Prostate gland (tissue), 2 donors: ENCODE data around the gene PTRH2. TPM values are rescaled to one million over a fixed set of nuclear protein-coding genes. Genes with fewer than 3 reads are reported as not detected.

ENCODE experiments used
- DNase-seq: peaks from one replicate; pipeline ENCODE4 v3.0.0-alpha.2; 2019; ENCODE audit warnings: low spot score
- H3K27ac ChIP-seq, 2 donors: fragments of 200-600 bp; sonication (generic); 2 replicates each; pipeline ENCODE4 v1.5.1; 2017 to 2019
- H3K27me3 ChIP-seq: fragments of 200-600 bp; sonication (generic); replicated peaks from 2 replicates; pipeline ENCODE4 v1.5.1; 2019; ENCODE audit not compliant: insufficient read depth
- H3K36me3 ChIP-seq, 2 donors: fragments of 200-600 bp; sonication (generic); 1 replicate in 1 of 2; 2 replicates in 1 of 2; pipeline versions ENCODE4 v1.5.1 to v1.8.1; 2017 to 2019
- H3K4me1 ChIP-seq: fragments of 200-600 bp; sonication (generic); replicated peaks from 2 replicates; pipeline ENCODE4 v1.5.1; 2019
- H3K4me3 ChIP-seq, 2 donors: fragments of 200-600 bp; sonication (generic); 2 replicates each; pipeline ENCODE4 v1.5.1; 2017 to 2019
- H3K9me3 ChIP-seq: fragments of 200-600 bp; sonication (generic); 2 replicates; pipeline ENCODE4 v1.5.1; 2017
- POLR2A ChIP-seq: fragments of 450-650 bp; IDR thresholded peaks from one replicate; pipeline ENCODE4 v1.6.1; 2016; ENCODE audit warnings: antibody characterized with exemption, mild to moderate bottlenecking
- POLR2AphosphoS5 ChIP-seq: sonication (generic); formaldehyde crosslinking; IDR thresholded peaks from one replicate; pipeline ENCODE4 v1.6.1; 2017; ENCODE audit warnings: antibody characterized with exemption
- WGBS: methylation state at CpG from one replicate; pipeline ENCODE4 v1.1.5; 2018; 5-methylcytosine and 5-hydroxymethylcytosine counted together
- intact Hi-C: fragments of 100-400 bp; cut with DNase I; formaldehyde crosslinking; loops from one replicate; pipeline ENCODE4 v1.14.2; 2022
- total RNA-seq, 2 donors: library from RNA; depleted of rRNA; stranded (reverse); fragments of >200 nt; gene quantifications; one replicate each; pipeline ENCODE4 v1.1.0, GENCODE V29; 2016
- TF ChIP-seq, protein P1 (sequence below), 4 experiments: fragments of 200-600 bp in 2 of 4; fragments of 450-650 bp in 2 of 4; sonication (generic) in 2 of 4; IDR thresholded peaks; 1 replicate in 3 of 4; 2 replicates in 1 of 4; pipeline ENCODE4 v1.5.1; 2016 to 2019; ENCODE audit warnings: antibody characterized with exemption in 4 of 4, mild to moderate bottlenecking in 2 of 4, moderate library complexity in 2 of 4

Gene PTRH2
- total RNA-seq, 2 donors from 2014 or later = 29.1 to 38.3 TPM

DNA sequence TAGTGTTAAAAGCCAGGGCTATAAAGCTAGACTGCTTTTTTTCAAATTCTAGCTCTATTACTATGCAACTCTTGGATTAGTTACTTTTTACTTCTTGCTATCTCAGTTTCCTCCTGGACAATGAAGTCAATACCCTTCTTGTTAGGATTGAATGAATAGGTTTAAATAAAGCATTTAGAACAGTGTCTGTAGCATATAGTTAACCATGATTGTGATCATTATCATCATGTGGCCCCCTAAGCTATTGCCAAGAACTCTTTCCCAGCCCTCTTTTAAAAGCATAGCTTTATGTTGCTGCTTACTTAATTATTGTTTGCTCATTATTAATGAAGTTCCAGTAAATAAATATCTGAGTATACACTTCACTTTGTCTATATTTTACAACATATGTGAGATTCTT is 4.7 kb upstream of the PTRH2 start:
- TF ChIP-seq, protein P1, sequence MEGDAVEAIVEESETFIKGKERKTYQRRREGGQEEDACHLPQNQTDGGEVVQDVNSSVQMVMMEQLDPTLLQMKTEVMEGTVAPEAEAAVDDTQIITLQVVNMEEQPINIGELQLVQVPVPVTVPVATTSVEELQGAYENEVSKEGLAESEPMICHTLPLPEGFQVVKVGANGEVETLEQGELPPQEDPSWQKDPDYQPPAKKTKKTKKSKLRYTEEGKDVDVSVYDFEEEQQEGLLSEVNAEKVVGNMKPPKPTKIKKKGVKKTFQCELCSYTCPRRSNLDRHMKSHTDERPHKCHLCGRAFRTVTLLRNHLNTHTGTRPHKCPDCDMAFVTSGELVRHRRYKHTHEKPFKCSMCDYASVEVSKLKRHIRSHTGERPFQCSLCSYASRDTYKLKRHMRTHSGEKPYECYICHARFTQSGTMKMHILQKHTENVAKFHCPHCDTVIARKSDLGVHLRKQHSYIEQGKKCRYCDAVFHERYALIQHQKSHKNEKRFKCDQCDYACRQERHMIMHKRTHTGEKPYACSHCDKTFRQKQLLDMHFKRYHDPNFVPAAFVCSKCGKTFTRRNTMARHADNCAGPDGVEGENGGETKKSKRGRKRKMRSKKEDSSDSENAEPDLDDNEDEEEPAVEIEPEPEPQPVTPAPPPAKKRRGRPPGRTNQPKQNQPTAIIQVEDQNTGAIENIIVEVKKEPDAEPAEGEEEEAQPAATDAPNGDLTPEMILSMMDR (IDR thresholded peaks at IDR 0.05) = no peak
- TF ChIP-seq POLR2A = no peak
- no peak for TF ChIP-seq POLR2AphosphoS5
- no peak for DNase-seq
- Histone ChIP-seq H3K9me3 (no peaks in the 10 kb centered on the region), H3K36me3 (no peaks in the 10 kb centered on the region), H3K4me1 (no peaks in the 10 kb centered on the region), H3K27ac (no peak overlapping the region), H3K27me3 (no peaks in the 10 kb centered on the region), H3K4me3 (no peak overlapping the region)
- intact Hi-C loops = no loop called here

DNA sequence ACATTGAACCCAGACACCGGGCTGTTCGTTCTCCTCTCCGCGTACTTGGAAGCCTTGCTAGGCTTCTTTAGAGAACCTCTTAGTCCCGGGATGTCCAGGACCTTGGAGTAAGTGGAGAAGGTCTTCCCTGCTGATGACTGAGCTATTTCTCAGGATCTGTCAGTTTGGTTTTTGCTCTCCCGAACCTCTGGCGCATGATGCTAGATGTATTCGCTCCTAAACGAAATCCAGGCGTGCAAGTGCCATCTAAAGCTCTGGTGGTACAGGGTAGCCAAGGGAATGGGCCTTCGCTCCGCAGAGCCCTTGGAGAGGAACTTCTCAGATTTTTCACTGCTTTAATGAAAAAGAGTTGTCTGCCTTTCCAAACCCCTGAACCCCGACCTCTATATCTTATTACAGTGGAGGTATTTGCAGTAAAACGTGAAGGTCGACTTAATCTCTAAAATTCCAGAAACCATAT is 771 bp upstream of the PTRH2 start:
- WGBS = under 1% methylated on average over 15 of the region's 15 CpGs
- no peaks in the 10 kb centered on the region for H3K9me3 ChIP-seq
- intact Hi-C loops = loop anchor here (10.0 kb wide), 1 partner anchor 1193 kb away; the partner anchor contains the start of gene MTMR4
- no peaks in the 10 kb centered on the region for H3K27me3 ChIP-seq
- H3K4me1 ChIP-seq = no peaks in the 10 kb centered on the region
- TF ChIP-seq, protein P1 (IDR thresholded peaks at IDR 0.05) = no peak
- TF ChIP-seq POLR2AphosphoS5 (no peak), POLR2A (no peak)
- H3K36me3 ChIP-seq = no peaks in the 10 kb centered on the region
- no peak for DNase-seq
- peak overlapping the region; percentile 82 to 90 for H3K27ac ChIP-seq
- peak overlapping the region; percentile 57 to 70 for H3K4me3 ChIP-seq

DNA sequence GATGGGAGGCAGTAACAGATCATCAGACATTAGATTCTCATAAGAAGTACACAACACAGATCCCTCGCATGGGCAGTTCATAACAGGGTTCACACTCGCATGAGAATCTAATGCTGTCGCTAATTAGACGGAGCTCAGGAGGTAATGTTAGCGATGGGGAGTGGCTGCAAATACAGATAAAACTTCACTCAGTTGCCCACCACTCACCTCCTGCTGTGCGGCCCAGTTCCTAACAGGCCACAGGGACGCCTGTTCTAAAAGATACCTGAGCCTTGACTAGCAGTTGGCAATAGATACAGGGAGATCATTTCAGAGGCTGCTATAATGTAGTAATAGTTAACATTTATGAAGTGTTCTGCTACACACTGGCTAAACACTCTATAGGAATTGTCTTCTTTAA is 4.9 kb downstream of the PTRH2 start:
- Histone ChIP-seq H3K27me3 (no peaks in the 10 kb centered on the region), H3K27ac (no peak overlapping the region), H3K36me3 (no peaks in the 10 kb centered on the region), H3K4me1 (no peaks in the 10 kb centered on the region), H3K4me3 (no peak overlapping the region), H3K9me3 (no peaks in the 10 kb centered on the region)
- TF ChIP-seq, protein P1 (IDR thresholded peaks at IDR 0.05) = no peak
- TF ChIP-seq POLR2A (no peak), POLR2AphosphoS5 (no peak)
- 94% methylated on average over 7 of the region's 7 CpGs for WGBS
- DNase-seq = no peak
- intact Hi-C loops = loop anchor here (10.0 kb wide), 1 partner anchor 1188 kb away; the partner anchor contains the start of gene MTMR4

DNA sequence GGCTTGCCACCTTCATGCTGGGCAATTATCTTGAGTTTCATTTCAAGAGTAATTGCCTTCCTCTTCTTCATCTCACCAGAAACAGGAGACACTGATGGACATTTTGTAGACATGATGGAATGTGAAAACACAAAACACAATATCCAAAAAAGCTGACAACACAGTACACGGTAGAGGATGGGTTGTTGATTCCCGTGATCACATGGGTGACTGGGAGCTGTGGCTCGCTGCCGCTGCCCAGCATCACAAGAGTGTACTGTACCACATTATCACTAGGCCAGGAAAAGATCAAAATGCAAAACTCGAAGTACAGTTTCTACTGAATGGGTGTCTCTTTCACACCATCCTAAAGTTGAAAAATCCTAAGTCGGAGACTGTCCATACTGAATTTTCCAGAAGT is 7.4 kb downstream of the PTRH2 start:
- Histone ChIP-seq H3K4me1 (no peaks in the 10 kb centered on the region), H3K36me3 (peaks cover 0 to 3% of the 10 kb centered on the region in 2 donors), H3K9me3 (no peaks in the 10 kb centered on the region), H3K27ac (no peak overlapping the region), H3K27me3 (no peaks in the 10 kb centered on the region), H3K4me3 (no peak overlapping the region)
- no peak for DNase-seq
- no peak for TF ChIP-seq POLR2AphosphoS5
- no peak for TF ChIP-seq POLR2A
- TF ChIP-seq, protein P1 (IDR thresholded peaks at IDR 0.05) = no peak
- intact Hi-C loops = loop anchor here (10.0 kb wide), 1 partner anchor 1185 kb away; the partner anchor contains the start of gene MTMR4
- WGBS = 93% methylated on average over 6 of the region's 6 CpGs

DNA sequence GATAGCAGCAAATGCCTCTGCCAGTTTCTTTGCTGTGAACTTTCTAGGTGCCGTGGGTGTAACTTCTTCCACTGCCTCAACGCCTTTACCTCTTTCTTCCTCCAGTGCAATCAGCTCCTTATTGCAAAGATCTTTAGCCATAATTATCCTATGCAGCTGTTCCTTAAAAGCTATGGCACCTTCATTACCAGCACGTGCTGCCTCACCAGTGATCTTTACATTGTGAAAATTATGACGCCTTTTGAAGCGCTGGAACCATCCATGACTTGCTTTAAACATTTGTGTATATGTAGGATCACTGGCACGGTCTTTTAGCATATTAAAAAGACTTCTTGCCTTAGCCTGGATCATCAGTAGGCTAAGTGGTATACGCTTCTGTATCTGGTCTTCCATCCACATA is 8.0 kb downstream of the PTRH2 start:
- H3K9me3 ChIP-seq = no peaks in the 10 kb centered on the region
- H3K4me3 ChIP-seq = no peak overlapping the region
- no peaks in the 10 kb centered on the region for H3K27me3 ChIP-seq
- H3K27ac ChIP-seq = no peak overlapping the region
- no peak for DNase-seq
- 93% methylated on average over 7 of the region's 7 CpGs for WGBS
- no peak for TF ChIP-seq POLR2AphosphoS5
- no peak for TF ChIP-seq POLR2A
- TF ChIP-seq, protein P1 (IDR thresholded peaks at IDR 0.05) = no peak
- intact Hi-C loops = no loop called here
- H3K36me3 ChIP-seq = peaks cover 0 to 3% of the 10 kb centered on the region in 2 donors
- no peaks in the 10 kb centered on the region for H3K4me1 ChIP-seq
